Stimulated activated naive CD8-positive, alpha-beta T cell treated with anti-CD3 and anti-CD28 coated beads, Interleukin-15, amount 100 ng/mL, for 72 hours (primary cell): ENCODE measurements around the gene TIPARP.
A peak's percentile ranks its signal among the peaks of the same experiment; 100 is the strongest.

ENCODE experiments used
- ATAC-seq: fragments of 150-1000 bp; cut with Tn5 transposase; 2 replicates; pipeline ENCODE4 v1.10.0; 2021; ENCODE audit warnings: mild to moderate bottlenecking, moderate library complexity
- DNase-seq, 2 donors: peaks; one replicate each; pipeline ENCODE4 v3.0.0; 2021 to 2022
- H3K27ac Mint-ChIP-seq, 2 donors: one replicate each; pipeline ENCODE4 v1.8.0; 2022; ENCODE audit warnings: mild to moderate bottlenecking in 2 of 2, mixed read lengths in 2 of 2, moderate library complexity in 2 of 2
- H3K27me3 Mint-ChIP-seq: one replicate; pipeline ENCODE4 v1.8.0; 2022; ENCODE audit warnings: mixed read lengths
- H3K4me1 Mint-ChIP-seq: one replicate; pipeline ENCODE4 v1.8.0; 2022; ENCODE audit warnings: mild to moderate bottlenecking, mixed read lengths
- H3K4me3 Mint-ChIP-seq, 2 donors: one replicate each; pipeline ENCODE4 v1.8.0; 2022; ENCODE audit warnings: mild to moderate bottlenecking in 2 of 2, mixed read lengths in 2 of 2, moderate library complexity in 1 of 2
- H3K9me3 Mint-ChIP-seq, 2 donors: one replicate each; pipeline ENCODE4 v1.8.0; 2022; ENCODE audit warnings: mixed read lengths in 2 of 2

The TIPARP gene

GRCh38 chr3:156664011-156664830 is 10.2 kb upstream of the TIPARP start:
- Mint-ChIP-seq H3K27me3 (no peaks in the 10 kb centered on the region), H3K4me1 (peaks cover 58% of the 10 kb centered on the region), H3K4me3 (peak overlapping the region; percentile 31 to 76), H3K27ac (peak overlapping the region; percentile 75 to 86), H3K9me3 (no peaks in the 10 kb centered on the region)
- DNase-seq: no peak
- no peak for ATAC-seq

- H3K4me3 Mint-ChIP-seq: peak overlapping the region; percentile 31 to 76
- H3K27ac Mint-ChIP-seq: peak overlapping the region in 1 of 2 donors; percentile 75
- ATAC-seq: peak; percentile 56
Measured at GRCh38 chr3:156664831-156665178, 9.6 kb upstream of the TIPARP start.

GRCh38 chr3:156665291-156665690 is 9.1 kb upstream of the TIPARP start:
- no peak for ATAC-seq
- H3K9me3 Mint-ChIP-seq: no peaks in the 10 kb centered on the region

More at GRCh38 chr3:156664831-156665178, 9.6 kb upstream of the TIPARP start:
- Mint-ChIP-seq H3K9me3 (no peaks in the 10 kb centered on the region), H3K4me1 (peaks cover 58% of the 10 kb centered on the region), H3K27me3 (no peaks in the 10 kb centered on the region)
- no peak for DNase-seq

GRCh38 chr3:156666073-156666472 is 8.3 kb upstream of the TIPARP start:
- no peak for DNase-seq
- Mint-ChIP-seq H3K4me3 (no peak overlapping the region), H3K27ac (no peak overlapping the region), H3K9me3 (no peaks in the 10 kb centered on the region), H3K4me1 (peaks cover 57% of the 10 kb centered on the region), H3K27me3 (no peaks in the 10 kb centered on the region)
- no peak for ATAC-seq

More at GRCh38 chr3:156665291-156665690, 9.1 kb upstream of the TIPARP start:
- Mint-ChIP-seq H3K27me3 (no peaks in the 10 kb centered on the region), H3K4me1 (peaks cover 58% of the 10 kb centered on the region), H3K4me3 (peak overlapping the region in 1 of 2 donors; percentile 31), H3K27ac (no peak overlapping the region)
- DNase-seq: no peak

- H3K4me3 Mint-ChIP-seq: no peak overlapping the region
- DNase-seq (no peak), ATAC-seq (peak; percentile 50)
- no peaks in the 10 kb centered on the region for H3K9me3 Mint-ChIP-seq
- H3K4me1 Mint-ChIP-seq: peaks cover 50% of the 10 kb centered on the region
- no peak overlapping the region for H3K27ac Mint-ChIP-seq
- H3K27me3 Mint-ChIP-seq: no peaks in the 10 kb centered on the region
Measured at GRCh38 chr3:156668073-156668763, 6.2 kb upstream of the TIPARP start.

GRCh38 chr3:156670077-156670476 is 4.3 kb upstream of the TIPARP start:
- DNase-seq (no peak), ATAC-seq (no peak)
- no peaks in the 10 kb centered on the region for H3K27me3 Mint-ChIP-seq
- H3K4me3 Mint-ChIP-seq: no peak overlapping the region
- no peak overlapping the region for H3K27ac Mint-ChIP-seq
- H3K9me3 Mint-ChIP-seq: no peaks in the 10 kb centered on the region
- peaks cover 46% of the 10 kb centered on the region for H3K4me1 Mint-ChIP-seq

- no peaks in the 10 kb centered on the region for H3K27me3 Mint-ChIP-seq
- DNase-seq (no peak), ATAC-seq (no peak)
- H3K27ac Mint-ChIP-seq: no peak overlapping the region
- peaks cover 40% of the 10 kb centered on the region for H3K4me1 Mint-ChIP-seq
- H3K9me3 Mint-ChIP-seq: no peaks in the 10 kb centered on the region
- H3K4me3 Mint-ChIP-seq: no peak overlapping the region
Measured at GRCh38 chr3:156670652-156671051, 3.7 kb upstream of the TIPARP start.

GRCh38 chr3:156673732-156674045 is 701 bp upstream of the TIPARP start:
- ATAC-seq (no peak), DNase-seq (no peak)
- Mint-ChIP-seq H3K27me3 (no peaks in the 10 kb centered on the region), H3K4me3 (peak overlapping the region; percentile 86 to 99), H3K27ac (peak overlapping the region; percentile 4 to 65), H3K9me3 (no peaks in the 10 kb centered on the region), H3K4me1 (peaks cover 44% of the 10 kb centered on the region)

- Mint-ChIP-seq H3K4me3 (peak overlapping the region; percentile 86 to 99), H3K27me3 (no peaks in the 10 kb centered on the region), H3K4me1 (peaks cover 49% of the 10 kb centered on the region), H3K9me3 (no peaks in the 10 kb centered on the region), H3K27ac (peak overlapping the region; percentile 89 to 98)
- ATAC-seq (peak; percentile 33), DNase-seq (peak; percentile 49 to 61)
Measured at GRCh38 chr3:156674911-156675829, 780 bp downstream of the TIPARP start.

- ATAC-seq (no peak), DNase-seq (peak; percentile 13 to 41)
- Mint-ChIP-seq H3K9me3 (no peaks in the 10 kb centered on the region), H3K27ac (peak overlapping the region; percentile 98), H3K4me1 (peaks cover 58% of the 10 kb centered on the region), H3K4me3 (peak overlapping the region; percentile 86 to 99), H3K27me3 (no peaks in the 10 kb centered on the region)
Measured at GRCh38 chr3:156675830-156676767, 1.7 kb downstream of the TIPARP start.

- Mint-ChIP-seq H3K27ac (peak overlapping the region; percentile 98), H3K9me3 (no peaks in the 10 kb centered on the region), H3K4me1 (peaks cover 65% of the 10 kb centered on the region), H3K27me3 (no peaks in the 10 kb centered on the region), H3K4me3 (peak overlapping the region; percentile 86 to 99)
- DNase-seq (peak in 1 of 2 donors; percentile 20), ATAC-seq (no peak)
Measured at GRCh38 chr3:156676768-156677479, 2.5 kb downstream of the TIPARP start.

GRCh38 chr3:156677536-156677935 is 3.1 kb downstream of the TIPARP start:
- peak overlapping the region; percentile 86 to 99 for H3K4me3 Mint-ChIP-seq
- H3K27me3 Mint-ChIP-seq: no peaks in the 10 kb centered on the region
- DNase-seq: no peak
- peaks cover 69% of the 10 kb centered on the region for H3K4me1 Mint-ChIP-seq
- no peak for ATAC-seq
- H3K9me3 Mint-ChIP-seq: no peaks in the 10 kb centered on the region
- H3K27ac Mint-ChIP-seq: no peak overlapping the region

GRCh38 chr3:156678197-156678596 is 3.8 kb downstream of the TIPARP start:
- Mint-ChIP-seq H3K4me3 (peak overlapping the region; percentile 11 to 99), H3K27ac (peak overlapping the region in 1 of 2 donors; percentile 13), H3K9me3 (no peaks in the 10 kb centered on the region), H3K4me1 (peaks cover 67% of the 10 kb centered on the region), H3K27me3 (no peaks in the 10 kb centered on the region)
- ATAC-seq (no peak), DNase-seq (no peak)

- ATAC-seq (no peak), DNase-seq (no peak)
- H3K4me1 Mint-ChIP-seq: peaks cover 65% of the 10 kb centered on the region
- H3K9me3 Mint-ChIP-seq: no peaks in the 10 kb centered on the region
- no peak overlapping the region for H3K27ac Mint-ChIP-seq
- H3K4me3 Mint-ChIP-seq: peak overlapping the region; percentile 14 to 19
- H3K27me3 Mint-ChIP-seq: no peaks in the 10 kb centered on the region
Measured at GRCh38 chr3:156680243-156680914, 6.0 kb downstream of the TIPARP start.
